ENCODE results near the gene GKAP1. TPM values are rescaled to one million over a fixed set of nuclear protein-coding genes. Genes with fewer than 3 reads are reported as not detected.

Gene GKAP1
- total RNA-seq, 1 donor from 2014 or later = 1.8 TPM

Other genes with a start within 250 kb of the GKAP1 start
- 3.0 and 4.8 TPM in 2 replicates for gene IDNK, start 194.6 kb downstream of the GKAP1 start, total RNA-seq
- 69.5 and 120 TPM in 2 replicates for gene UBQLN1, start 109.8 kb downstream of the GKAP1 start, total RNA-seq
- 1.3 and 2.6 TPM in 2 replicates for gene KIF27, start 103.7 kb upstream of the GKAP1 start, total RNA-seq
- 486 and 583 TPM in 2 replicates for gene HNRNPK, start 162.4 kb upstream of the GKAP1 start, total RNA-seq
- gene RMI1, start 163.0 kb upstream of the GKAP1 start, total RNA-seq = 3.3 and 3.8 TPM in 2 replicates

Measured in lung microvascular endothelial cell (primary cell).